Activated CD8-positive, alpha-beta memory T cell treated with anti-CD3 and anti-CD28 coated beads for 24 hours (primary cell): ENCODE data around the gene JPT2.
"Not testable (repeated sequence)": the region's sequence is repeated elsewhere in the genome, so short reads cannot be mapped to it uniquely, and the experiment has no call there.

Experiments used
- DNase-seq: peaks from one replicate; pipeline ENCODE4 v3.0.0-alpha.2; 2020

JPT2 gene

GRCh38 chr16:1709356-1709755 is 31.3 kb downstream of the JPT2 start:
- DNase-seq: no peak

GRCh38 chr16:1710811-1711507 is 32.9 kb downstream of the JPT2 start:
- DNase-seq: no peak

GRCh38 chr16:1712791-1713261 is 34.7 kb downstream of the JPT2 start:
- DNase-seq: no peak

GRCh38 chr16:1713331-1713730 is 35.3 kb downstream of the JPT2 start:
- no peak for DNase-seq

GRCh38 chr16:1713933-1714332 is 35.9 kb downstream of the JPT2 start:
- no peak for DNase-seq

GRCh38 chr16:1715220-1715619 is 37.1 kb downstream of the JPT2 start:
- DNase-seq: no peak

GRCh38 chr16:1718236-1718635 is 40.2 kb downstream of the JPT2 start:
- not testable (repeated sequence) for DNase-seq

GRCh38 chr16:1719559-1720229 is 41.6 kb downstream of the JPT2 start:
- not testable (repeated sequence) for DNase-seq

- no peak for DNase-seq
Measured at GRCh38 chr16:1721372-1721771, 43.3 kb downstream of the JPT2 start.

- DNase-seq: peak; percentile 63
Measured at GRCh38 chr16:1723450-1724147, 45.5 kb downstream of the JPT2 start.

GRCh38 chr16:1724491-1724890 is 46.4 kb downstream of the JPT2 start:
- no peak for DNase-seq

- no peak for DNase-seq
Measured at GRCh38 chr16:1726661-1727502, 48.8 kb downstream of the JPT2 start.

- no peak for DNase-seq
Measured at GRCh38 chr16:1727651-1728624, 49.9 kb downstream of the JPT2 start.

GRCh38 chr16:1729026-1729425 is 50.9 kb downstream of the JPT2 start:
- DNase-seq: no peak

- no peak for DNase-seq
Measured at GRCh38 chr16:1729445-1729844, 51.4 kb downstream of the JPT2 start.

- no peak for DNase-seq
Measured at GRCh38 chr16:1731073-1731472, 53.0 kb downstream of the JPT2 start.

GRCh38 chr16:1731603-1732002 is 53.5 kb downstream of the JPT2 start:
- no peak for DNase-seq

GRCh38 chr16:1732071-1732470 is 54.0 kb downstream of the JPT2 start:
- no peak for DNase-seq

- DNase-seq: not testable (repeated sequence)
Measured at GRCh38 chr16:1732551-1732987, 54.5 kb downstream of the JPT2 start.

GRCh38 chr16:1734123-1734522 is 56.0 kb downstream of the JPT2 start:
- no peak for DNase-seq

GRCh38 chr16:1734816-1735215 is 56.7 kb downstream of the JPT2 start:
- DNase-seq: no peak

GRCh38 chr16:1740234-1740633 is 62.2 kb downstream of the JPT2 start:
- DNase-seq: no peak
